ENCODE results near the gene KCNH1. TPM values are rescaled to one million over a fixed set of nuclear protein-coding genes. Genes with fewer than 3 reads are reported as not detected.

KCNH1 gene
- total and polyA plus RNA-seq, 9 of the 15 experiments (the other 6 are each of a cell fraction or from before 2014, with no cell fraction given), result not detected

GRCh38 chr1:210698661-210699060, 435.3 kb downstream of the KCNH1 start (continued):
- no peak for TF ChIP-seq CHD2 (IDR thresholded peaks at IDR 0.05; ENCODE audit: low read depth, low read length)

GRCh38 chr1:210697185-210697584, 436.8 kb downstream of the KCNH1 start:
- Histone ChIP-seq H2AFZ (ENCODE audit: low read depth, low read length) (no peak overlapping the region), H3K9me1 (ENCODE audit: control insufficient read depth, insufficient read depth, low read length) (no peaks in the 10 kb centered on the region), H3K4me2 (ENCODE audit: insufficient read depth, low read length) (no peak overlapping the region), H3K4me1 (replicated peaks in 1 of 2; ENCODE audit: control insufficient read depth in 2 of 2, insufficient read depth in 2 of 2, low read length in 2 of 2) (no peaks in the 10 kb centered on the region), H3K9ac (ENCODE audit: insufficient read depth in 1 of 2, low read depth in 2 of 2, low read length in 2 of 2) (no peak overlapping the region), H3K79me2 (ENCODE audit: control insufficient read depth, insufficient read depth, low read length) (no peaks in the 10 kb centered on the region), H4K20me1 (replicated peaks; ENCODE audit: control insufficient read depth, insufficient read depth, low read length) (0 out of 2 replicates have a peak, but pooled peaks cover 9% of the 10 kb centered on the region), H3K36me3 (ENCODE audit: control insufficient read depth, insufficient read depth, low read length) (no peaks in the 10 kb centered on the region), H3K9me3 (replicated peaks; ENCODE audit: control insufficient read depth, insufficient read depth, low read depth, low read length) (no peaks in the 10 kb centered on the region), H3K27ac (ENCODE audit: extremely low read depth, low read depth, low read length) (no peak overlapping the region), H3K4me3 (no peak overlapping the region), H3K27me3 (ENCODE audit: control insufficient read depth in 2 of 2, insufficient read depth in 2 of 2, low read length in 2 of 2) (no peaks in the 10 kb centered on the region)
- BruUV-seq (replicated peaks), result no TSS peak
- no peak for FAIRE-seq
- DNase-seq (ENCODE audit: extremely low read depth in 1 of 4, low spot score in 3 of 4), result no peak
- CTCF ChIA-PET (ENCODE audit: low intra/inter-chr PET ratio), result no interaction called here
- WGBS (ENCODE audit: insufficient coverage, low coverage, missing lambda C conversion rate), result 0% methylated on average over 3 of the region's 3 CpGs
- no peak; the same call in 2 of the 3 replicates for ATAC-seq
- intact Hi-C loops (cut with micrococcal nuclease), result no loop called here
- POLR2A ChIA-PET, result no interaction called here
- in situ Hi-C loops (cut with MboI), result no loop called here
- no peak for TF ChIP-seq PURB (CRISPR knock-in tag; IDR thresholded peaks at IDR 0.05; ENCODE audit: low read depth)
- TF ChIP-seq SRSF9 (IDR thresholded peaks at IDR 0.05; ENCODE audit: borderline replicate concordance, low read depth, low read length), result no peak
- TF ChIP-seq KDM1A (IDR thresholded peaks at IDR 0.05), result no peak
- no peak for TF ChIP-seq TCF7L2 (IDR thresholded peaks at IDR 0.05; ENCODE audit: low read depth, low read length)
- no peak for TF ChIP-seq FIP1L1 (IDR thresholded peaks at IDR 0.05; ENCODE audit: low read depth, low read length, poor library complexity, severe bottlenecking)
- no peak for TF ChIP-seq XRCC3 (IDR thresholded peaks at IDR 0.05)
- no peak for TF ChIP-seq PTBP1 (IDR thresholded peaks at IDR 0.05; ENCODE audit: low read depth, low read length)
- no peak for TF ChIP-seq NR4A1 (CRISPR knock-in tag; IDR thresholded peaks at IDR 0.05)
- TF ChIP-seq NR4A1 (tag; IDR thresholded peaks at IDR 0.05), result no peak
- no peak for TF ChIP-seq SREBF1 (IDR thresholded peaks at IDR 0.05; ENCODE audit: borderline replicate concordance, low read depth, low read length)
- no peak for TF ChIP-seq TAF1 (IDR thresholded peaks at IDR 0.05; ENCODE audit: control insufficient read depth, extremely low read depth, insufficient read depth, low read length, severe bottlenecking)
- TF ChIP-seq HDAC8 (tag; IDR thresholded peaks at IDR 0.05), result no peak
- TF ChIP-seq ZBTB17 (CRISPR knock-in tag; IDR thresholded peaks at IDR 0.05), result no peak
- no peak for TF ChIP-seq TSHZ1 (CRISPR knock-in tag; IDR thresholded peaks at IDR 0.05)
- no peak for TF ChIP-seq SMAD1 (IDR thresholded peaks at IDR 0.05; ENCODE audit: low read depth, low read length, partially characterized antibody)
- TF ChIP-seq ZNF165 (CRISPR knock-in tag; IDR thresholded peaks at IDR 0.05; ENCODE audit: borderline replicate concordance), result no peak
- TF ChIP-seq MNT (conservative IDR thresholded peaks at IDR 0.05), result no peak
